Stimulated activated CD4-positive, alpha-beta T cell treated with anti-CD3 and anti-CD28 coated beads, Interleukin-2, amount 100 ng/mL, for 4 hours (primary cell): ENCODE measurements around the gene CCL14.

Experiments used
- DNase-seq: peaks from one replicate; pipeline ENCODE4 v3.0.0-alpha.2; 2020; ENCODE audit warnings: low read depth

The CCL14 gene

GRCh38 chr17:35988164-35988563 is 1.6 kb upstream of the CCL14 start:
- DNase-seq = no peak

GRCh38 chr17:35984140-35984539 is 2.4 kb downstream of the CCL14 start:
- no peak for DNase-seq

GRCh38 chr17:35982409-35983191 is 3.9 kb downstream of the CCL14 start:
- DNase-seq = no peak

DNA sequence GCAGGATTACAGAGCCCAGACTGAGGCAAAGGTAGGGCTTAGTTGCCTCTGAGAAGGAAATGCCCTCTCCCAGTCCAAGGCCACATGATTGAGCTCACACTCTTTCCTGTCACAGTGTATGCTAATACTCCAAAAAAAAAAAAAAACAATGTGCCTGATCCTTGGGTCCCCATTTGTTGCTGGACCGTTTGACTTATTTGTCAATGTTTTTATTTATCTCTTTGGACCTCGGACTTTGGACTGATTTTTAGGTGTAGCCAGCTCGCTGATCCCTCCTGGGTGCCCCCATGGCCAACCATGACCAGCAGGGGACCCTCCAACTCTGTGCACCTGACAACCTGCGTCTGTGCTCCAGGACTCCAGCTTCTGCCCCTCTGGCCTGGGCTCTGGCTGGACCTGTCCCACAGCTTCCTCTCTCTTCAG is 4.6 kb downstream of the CCL14 start:
- DNase-seq = no peak

DNA sequence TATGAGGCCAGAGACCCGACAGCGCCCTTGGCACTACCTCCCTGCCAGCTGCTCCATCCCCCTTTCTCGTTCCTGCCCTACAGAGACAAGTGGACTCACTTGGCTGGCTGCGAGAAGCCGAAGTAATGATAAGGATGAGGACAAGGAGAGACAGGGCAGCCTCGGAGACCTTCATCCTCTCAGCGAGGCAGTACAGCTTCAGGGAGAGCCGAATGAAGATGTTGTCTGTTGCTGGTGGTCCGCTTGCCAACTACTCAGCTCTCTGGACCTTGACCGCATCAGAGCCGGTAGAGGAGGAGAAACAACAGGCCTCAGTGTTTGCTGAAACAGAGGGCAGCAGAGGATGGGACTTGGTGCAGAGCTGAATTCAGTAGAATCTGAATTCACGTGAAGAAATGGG is 5.3 kb downstream of the CCL14 start, which contains the start of gene CCL16:
Gene CCL16, minus strand, starts transcription at position 252 of the 400 bp plus-strand sequence. Its CDS starts 77 bp downstream, at position 175.
- no peak for DNase-seq

DNA sequence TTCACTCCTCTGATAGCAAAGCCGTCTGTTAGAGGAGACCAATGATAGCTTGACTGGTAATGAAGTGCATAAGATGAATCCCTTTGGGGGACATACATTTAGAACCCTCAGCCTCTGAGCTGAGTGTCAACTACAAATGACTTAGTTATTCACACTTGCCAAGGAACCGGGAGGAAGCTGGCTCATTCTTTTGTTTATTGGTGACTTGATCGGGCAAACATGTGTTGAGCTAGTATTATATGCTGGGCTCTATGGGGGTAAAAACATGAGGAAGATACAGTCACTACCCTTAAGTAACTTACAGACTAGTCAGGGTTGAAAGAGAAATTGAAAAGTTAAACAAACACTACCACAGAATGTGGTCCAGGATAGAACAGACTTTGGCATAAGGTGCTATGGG is 8.2 kb downstream of the CCL14 start:
- no peak for DNase-seq

DNA sequence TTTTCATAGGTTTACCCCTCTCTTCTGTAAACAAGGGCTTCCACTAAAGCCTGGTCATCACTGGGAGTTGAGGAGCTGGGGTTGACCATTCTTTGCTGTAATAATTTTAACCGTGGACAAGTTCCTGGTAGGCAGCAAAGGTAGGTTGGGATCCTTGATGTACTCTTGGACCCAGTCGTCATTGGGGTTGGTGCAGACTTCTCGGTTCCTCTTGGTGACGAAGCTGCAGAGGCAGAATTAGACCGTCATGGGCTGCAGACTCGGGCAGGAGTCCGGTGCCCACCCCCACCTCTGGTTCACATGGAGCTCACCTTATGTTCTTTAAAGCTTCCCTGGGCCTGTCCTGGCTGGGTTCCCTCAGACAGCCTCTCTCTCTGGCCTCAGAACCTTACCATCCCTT is 9.0 kb downstream of the CCL14 start:
- no peak for DNase-seq

GRCh38 chr17:35973333-35974260 is 12.9 kb downstream of the CCL14 start:
- no peak for DNase-seq

GRCh38 chr17:35972945-35973332 is 13.6 kb downstream of the CCL14 start:
- DNase-seq = no peak

GRCh38 chr17:35972535-35972934 is 14.0 kb downstream of the CCL14 start:
- no peak for DNase-seq

DNA sequence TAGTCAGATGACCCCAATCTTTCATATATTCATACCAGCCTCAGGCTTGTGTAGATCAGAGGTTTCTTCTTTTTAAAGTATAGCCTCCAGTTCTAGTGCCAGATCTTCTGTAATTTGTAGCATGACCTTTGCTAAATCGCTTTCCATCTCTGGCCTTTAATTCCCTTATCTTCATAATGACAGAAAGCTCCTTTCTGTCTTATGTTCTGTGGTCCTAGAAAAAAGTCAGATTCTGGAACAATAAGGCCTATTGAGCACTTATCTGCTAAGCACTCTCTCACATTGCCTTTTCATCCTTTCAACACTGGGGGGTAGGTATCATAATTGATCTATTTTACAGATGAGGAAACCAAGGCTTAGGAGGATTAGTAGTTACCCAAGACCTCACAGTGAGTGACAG is 14.5 kb downstream of the CCL14 start:
- DNase-seq = no peak

DNA sequence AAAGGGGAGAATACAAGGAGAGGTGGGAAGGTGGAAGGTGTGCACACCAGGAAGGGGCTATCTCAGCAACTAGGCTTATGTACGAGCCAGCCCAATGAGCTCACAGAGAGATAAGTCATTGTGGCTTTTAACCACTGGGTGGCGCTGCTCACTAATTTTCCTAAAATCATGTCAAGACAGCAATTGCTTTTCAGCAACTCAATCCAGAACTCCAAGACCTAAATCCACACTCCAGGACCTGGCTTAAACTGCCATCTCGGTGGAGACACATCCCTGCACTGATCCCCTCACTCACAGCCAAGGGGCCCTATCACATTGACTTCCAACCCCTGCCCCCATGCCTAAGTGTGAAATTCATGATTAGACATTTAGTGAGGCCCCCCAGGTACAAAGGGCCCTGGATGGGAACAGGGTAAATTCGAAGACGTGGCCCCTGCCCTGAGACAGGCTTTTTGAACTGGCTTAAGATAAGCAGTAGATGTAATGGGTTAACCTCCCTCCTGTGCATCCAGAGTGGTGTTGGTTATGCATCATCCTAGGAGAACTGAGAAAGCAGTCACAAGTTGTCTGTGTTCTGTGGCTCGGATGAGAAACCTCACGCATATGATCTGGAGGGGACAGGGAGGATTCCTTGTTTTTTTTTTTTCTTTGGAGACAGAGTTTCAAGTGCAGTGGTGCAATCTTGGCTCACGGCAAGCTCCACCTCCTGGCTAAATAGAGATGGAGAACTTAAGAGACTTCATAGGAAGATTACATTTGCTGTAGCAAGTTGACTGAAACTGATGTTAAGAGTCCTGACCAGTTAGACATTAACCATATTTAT is 16.8 kb downstream of the CCL14 start:
- DNase-seq = peak; percentile 40

DNA sequence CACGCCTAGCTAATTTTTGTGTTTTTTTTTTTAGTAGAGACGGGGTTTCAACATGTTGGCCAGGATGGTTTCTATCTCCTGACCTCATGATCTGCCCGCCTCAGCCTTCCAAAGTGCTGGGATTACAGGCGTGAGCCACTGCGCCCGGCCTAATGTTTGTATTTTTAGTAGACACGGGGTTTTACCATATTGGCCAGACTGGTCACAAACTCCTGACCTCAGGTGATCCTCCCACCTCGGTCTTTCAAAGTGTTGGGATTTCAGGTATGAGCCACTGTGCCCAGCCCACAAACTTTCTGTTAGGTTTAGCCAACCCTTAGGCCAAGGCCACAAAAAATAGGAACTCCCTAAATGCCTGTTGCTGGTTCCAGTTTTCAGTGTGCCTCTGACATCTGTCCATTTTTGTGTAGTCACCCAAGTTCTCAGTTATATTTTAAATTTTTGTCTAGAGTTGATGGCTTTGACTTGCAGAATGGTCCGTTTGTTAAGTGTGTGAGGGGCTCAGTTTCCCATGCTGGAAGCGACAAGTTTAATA is 17.9 kb downstream of the CCL14 start:
- no peak for DNase-seq

GRCh38 chr17:35965272-35965671 is 21.3 kb downstream of the CCL14 start:
- DNase-seq = no peak

DNA sequence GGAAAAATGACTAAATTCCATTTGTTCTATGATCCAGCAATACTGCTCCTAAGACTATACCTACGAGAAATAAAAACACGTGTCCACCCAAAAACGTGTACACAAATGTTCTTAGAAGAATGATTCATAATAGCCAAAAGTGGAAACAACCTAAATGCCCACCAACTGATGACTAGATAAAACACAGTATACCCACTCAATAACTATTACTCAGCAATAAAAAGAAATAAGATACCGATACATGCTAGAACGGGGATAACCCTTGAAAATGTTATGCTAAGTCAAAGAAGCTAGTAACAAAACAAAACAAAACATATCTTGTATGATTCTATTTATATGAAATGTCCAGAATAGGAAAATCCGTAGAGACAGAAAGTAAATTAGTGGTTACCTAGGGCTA is 22.9 kb downstream of the CCL14 start:
- no peak for DNase-seq

DNA sequence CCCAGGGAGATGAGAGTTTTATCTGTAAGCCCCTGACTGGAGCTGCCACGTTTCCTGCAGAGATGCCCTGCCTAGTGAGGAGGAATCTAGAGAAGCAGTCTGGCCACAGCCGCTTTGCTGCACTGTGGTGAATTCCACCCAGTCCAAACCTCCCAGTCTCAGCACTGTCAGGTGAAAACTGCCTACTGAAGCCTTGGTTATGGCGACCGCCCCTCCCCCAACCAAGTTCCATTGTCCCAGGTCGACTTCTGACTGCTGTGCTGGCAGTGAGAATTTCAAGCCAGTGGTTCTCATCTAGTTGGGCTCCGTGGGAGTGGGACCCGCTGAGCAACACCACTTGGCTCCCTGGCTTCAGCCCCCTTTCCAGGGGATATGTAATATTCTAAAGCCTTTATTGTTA is 32.8 kb downstream of the CCL14 start:
- no peak for DNase-seq

DNA sequence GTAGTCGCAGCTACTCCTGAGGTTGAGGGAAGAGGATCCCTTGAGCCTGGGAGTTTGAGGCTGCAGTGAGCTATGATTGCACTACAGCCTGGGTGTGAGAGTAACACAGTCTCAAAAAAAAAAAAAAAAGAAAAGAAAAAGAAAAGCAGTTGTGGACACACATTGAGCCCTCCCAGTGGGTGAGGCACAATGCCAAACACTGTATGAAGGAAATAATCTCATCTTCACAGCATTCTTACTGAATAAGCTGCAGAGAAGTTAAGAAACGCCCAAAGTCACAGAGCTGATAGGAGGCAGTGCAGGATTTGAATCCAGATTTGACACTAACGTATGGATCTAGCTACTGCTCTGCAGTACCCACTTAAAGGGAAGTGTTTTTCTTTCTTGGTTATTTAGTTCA is 37.1 kb downstream of the CCL14 start:
- DNase-seq = no peak

DNA sequence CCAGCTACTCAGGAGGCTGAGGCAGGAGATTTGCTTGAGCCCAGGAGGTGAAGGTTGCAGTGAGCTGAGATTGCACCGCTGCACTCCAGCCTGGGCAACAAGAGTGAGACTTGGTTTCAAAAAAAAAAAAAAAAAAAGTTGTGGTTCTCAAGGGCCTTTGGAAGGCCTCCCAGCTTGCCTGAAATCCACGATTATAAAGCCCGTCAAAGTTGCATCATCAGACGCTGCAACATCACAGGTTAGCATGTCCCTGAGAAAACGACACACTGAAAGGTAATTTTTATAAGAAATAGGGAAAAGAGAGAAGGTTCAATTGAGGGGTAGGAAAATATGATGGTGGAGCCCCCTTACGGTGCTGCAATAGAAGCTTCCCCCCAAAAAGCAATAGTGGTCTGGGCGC is 38.4 kb downstream of the CCL14 start:
- DNase-seq = no peak

DNA sequence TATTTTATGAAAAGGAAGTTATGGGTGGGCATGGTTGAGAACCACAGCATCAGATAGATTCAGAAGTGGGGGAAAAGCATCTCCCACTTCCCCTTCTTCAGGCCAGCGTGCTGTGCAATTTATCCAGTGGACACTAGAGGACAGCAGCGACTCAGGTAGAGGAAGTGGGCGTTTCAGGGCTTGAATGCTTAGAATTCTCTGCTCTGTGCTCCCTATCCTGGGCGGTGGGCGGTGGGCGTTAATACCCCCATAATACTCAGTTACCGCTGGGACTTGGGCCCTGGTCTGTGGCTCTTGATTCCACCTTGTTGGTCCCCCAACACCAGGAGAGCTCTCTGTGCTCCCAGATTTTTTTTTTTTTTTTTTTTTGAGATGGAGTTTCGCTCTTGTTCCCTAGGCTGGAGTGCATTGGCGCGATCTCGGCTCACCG is 39.4 kb downstream of the CCL14 start:
- DNase-seq = peak; percentile 1

GRCh38 chr17:35944151-35944550 is 42.4 kb downstream of the CCL14 start:
- DNase-seq = no peak

DNA sequence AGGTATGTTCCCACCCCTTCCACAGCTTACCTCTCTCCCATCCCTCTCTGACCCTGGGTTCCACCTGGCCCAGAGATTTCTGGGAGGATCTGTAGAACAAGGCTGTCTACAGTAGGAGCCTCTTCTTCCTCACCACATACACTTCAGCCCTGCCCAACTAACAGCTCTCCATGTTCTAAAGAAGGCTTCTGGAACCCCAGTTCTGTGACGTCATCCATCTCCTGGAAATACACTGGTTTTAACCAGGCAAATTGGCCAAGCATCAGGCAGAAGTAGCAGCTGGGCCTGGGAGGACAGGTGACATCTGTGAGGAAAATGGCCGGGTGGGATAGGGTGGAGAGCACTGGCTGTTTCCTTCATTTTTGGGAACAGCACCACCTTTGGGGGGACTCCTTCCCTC is 43.0 kb downstream of the CCL14 start, which contains the start of gene LYZL6:
Gene LYZL6, minus strand, starts transcription at position 177 of the 400 bp plus-strand sequence. CDS start 4,357 bp downstream, outside the sequence.
- DNase-seq = no peak
